Choroid plexus epithelial cell (primary cell): ENCODE measurements around the gene WASF1.

ENCODE experiments used
- DNase-seq: peaks from one replicate; pipeline ENCODE4 v3.0.0-alpha.2; 2010; ENCODE audit warnings: low read depth
- H3K4me3 ChIP-seq: 2 replicates; pipeline ENCODE4 v1.5.1; 2011; ENCODE audit warnings: low read depth, mild to moderate bottlenecking, control low read depth, low read length, moderate library complexity
- TF ChIP-seq, protein P1 (sequence below): conservative IDR thresholded peaks from 2 replicates; pipeline ENCODE4 v1.5.1; 2011; ENCODE audit warnings: low read depth, mild to moderate bottlenecking, control low read depth, inconsistent platforms, low read length, moderate library complexity

The WASF1 gene

DNA sequence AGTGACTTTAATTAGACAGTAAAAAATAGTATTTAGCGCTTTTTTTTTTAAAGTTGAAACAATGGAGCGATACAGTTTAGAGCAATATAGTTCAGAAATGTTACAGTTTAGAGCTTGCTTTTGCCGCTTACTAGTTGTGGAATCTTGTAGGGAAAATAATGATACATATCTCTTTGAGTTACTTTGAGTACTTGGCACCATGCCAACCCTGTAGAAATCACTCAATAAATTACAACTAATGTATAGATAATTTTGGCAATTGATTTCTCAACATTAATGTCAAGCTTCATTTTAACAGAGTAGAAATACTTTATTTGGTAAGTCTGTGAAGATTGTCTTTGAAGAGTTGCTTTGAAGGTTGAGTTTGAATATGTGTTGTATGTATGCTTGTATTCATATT lies 28.2 kb upstream of the WASF1 start:
- no peak for DNase-seq
- TF ChIP-seq, protein P1, sequence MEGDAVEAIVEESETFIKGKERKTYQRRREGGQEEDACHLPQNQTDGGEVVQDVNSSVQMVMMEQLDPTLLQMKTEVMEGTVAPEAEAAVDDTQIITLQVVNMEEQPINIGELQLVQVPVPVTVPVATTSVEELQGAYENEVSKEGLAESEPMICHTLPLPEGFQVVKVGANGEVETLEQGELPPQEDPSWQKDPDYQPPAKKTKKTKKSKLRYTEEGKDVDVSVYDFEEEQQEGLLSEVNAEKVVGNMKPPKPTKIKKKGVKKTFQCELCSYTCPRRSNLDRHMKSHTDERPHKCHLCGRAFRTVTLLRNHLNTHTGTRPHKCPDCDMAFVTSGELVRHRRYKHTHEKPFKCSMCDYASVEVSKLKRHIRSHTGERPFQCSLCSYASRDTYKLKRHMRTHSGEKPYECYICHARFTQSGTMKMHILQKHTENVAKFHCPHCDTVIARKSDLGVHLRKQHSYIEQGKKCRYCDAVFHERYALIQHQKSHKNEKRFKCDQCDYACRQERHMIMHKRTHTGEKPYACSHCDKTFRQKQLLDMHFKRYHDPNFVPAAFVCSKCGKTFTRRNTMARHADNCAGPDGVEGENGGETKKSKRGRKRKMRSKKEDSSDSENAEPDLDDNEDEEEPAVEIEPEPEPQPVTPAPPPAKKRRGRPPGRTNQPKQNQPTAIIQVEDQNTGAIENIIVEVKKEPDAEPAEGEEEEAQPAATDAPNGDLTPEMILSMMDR: no peak
- H3K4me3 ChIP-seq: no peak overlapping the region

DNA sequence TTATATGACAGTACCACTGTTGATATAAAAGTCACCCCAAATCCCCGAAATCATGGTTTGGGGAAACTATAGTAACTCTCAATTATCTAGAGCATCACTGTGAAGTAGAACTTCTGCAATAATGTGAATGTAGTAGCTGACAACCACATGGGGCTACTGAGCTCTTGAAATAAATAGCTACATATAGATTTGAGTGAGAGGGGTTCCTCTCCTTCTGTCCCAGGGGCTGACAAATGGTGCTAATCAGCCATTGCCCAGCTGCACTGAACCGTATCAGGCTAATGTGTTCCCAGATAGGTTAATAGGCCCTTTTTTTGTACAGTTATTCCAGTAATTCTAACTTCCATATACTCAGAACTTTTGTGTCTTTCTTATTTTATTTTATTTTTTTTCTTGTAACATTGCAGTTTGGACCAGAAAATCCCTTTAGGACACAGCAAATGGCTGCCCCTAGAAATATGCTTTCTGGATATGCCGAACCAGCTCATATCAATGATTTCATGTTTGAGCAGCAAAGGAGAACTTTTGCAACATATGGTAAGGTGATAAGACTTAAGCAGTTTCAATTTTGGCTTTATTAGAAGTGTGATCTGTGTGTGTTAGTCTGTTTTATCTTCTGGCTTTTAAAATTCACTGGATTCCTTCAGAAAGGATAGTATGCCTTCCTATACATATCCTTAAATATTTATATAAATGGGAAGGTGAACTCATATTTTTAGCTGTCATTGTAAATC lies 21.8 kb upstream of the WASF1 start:
- TF ChIP-seq, protein P1: no peak
- H3K4me3 ChIP-seq: no peak overlapping the region
- no peak for DNase-seq

DNA sequence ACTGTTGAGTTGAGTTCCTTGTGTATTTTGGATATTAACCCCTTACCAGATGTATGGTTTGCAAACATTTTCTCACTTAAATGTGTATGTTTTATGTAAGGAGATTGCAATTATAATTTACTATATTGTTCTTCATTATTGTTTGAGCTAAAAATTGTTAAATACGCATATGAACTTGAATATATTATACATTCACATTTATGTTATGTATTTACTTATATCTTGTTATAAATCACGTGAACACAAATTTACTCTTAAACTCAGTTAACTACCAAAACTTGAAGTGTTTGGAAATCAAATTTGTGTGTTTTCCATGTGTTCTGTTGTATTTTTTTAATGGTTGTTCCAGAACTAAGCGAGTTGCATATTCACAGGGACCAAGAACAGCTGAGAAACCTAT lies 19.1 kb upstream of the WASF1 start:
- TF ChIP-seq, protein P1: no peak
- no peak overlapping the region for H3K4me3 ChIP-seq
- DNase-seq: no peak

DNA sequence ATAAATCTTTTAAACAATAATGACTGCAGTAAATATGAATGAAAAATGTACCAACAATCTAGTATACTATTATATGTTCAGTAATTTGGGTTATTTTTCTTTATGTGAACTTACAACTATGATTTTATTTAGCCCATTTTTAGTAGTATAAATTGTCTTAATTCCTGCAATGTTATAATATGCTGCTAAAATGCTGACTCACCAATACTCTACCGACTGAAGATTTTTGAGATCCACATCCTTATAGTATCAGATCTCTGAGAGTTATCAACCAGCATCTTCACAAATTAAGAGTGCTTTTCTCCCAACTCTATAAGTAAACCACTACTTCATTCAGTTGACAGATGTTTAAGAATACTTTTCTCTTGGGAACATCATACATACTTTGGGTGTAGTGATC lies 17.4 kb upstream of the WASF1 start:
- TF ChIP-seq, protein P1: no peak
- no peak for DNase-seq
- no peak overlapping the region for H3K4me3 ChIP-seq

DNA sequence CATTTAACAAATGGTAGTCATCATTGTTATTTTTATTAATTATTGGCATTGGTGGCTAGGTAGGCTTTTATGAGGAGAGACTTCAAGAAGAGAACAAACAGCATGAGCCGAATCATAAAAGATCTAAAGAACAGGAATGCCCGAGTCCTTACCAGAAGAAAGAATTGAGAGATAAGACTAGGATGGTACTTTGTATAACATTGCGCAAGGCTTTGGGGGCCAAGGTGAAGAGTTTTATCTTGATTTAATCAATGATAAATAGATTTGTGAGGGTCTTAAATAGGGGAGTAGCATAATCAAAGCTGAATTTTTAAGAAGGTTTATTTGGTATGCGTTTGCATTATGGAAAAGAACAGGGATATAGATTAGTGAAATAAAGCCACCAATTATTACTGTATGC lies 16.2 kb upstream of the WASF1 start:
- H3K4me3 ChIP-seq: no peak overlapping the region
- TF ChIP-seq, protein P1: no peak
- no peak for DNase-seq

DNA sequence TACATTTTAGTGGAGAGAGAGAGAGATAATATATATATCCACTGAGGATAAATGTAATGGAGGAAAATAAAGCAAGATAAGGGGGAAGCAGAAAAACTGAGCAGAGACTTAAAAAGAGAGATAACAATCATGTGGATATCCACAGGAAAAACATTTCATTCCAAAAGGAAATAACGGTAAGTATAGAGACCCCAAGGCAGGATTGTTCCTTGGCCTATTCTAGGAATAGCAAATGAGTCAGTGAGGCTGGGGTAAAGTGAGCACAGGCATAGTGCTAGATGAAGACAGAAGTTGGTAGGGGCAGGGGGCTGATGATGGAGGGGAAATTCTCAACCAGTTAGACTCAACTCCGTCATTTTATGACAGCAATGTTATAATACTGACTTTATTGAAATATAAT lies 12.0 kb upstream of the WASF1 start:
- TF ChIP-seq, protein P1: no peak
- no peak for DNase-seq
- no peak overlapping the region for H3K4me3 ChIP-seq

DNA sequence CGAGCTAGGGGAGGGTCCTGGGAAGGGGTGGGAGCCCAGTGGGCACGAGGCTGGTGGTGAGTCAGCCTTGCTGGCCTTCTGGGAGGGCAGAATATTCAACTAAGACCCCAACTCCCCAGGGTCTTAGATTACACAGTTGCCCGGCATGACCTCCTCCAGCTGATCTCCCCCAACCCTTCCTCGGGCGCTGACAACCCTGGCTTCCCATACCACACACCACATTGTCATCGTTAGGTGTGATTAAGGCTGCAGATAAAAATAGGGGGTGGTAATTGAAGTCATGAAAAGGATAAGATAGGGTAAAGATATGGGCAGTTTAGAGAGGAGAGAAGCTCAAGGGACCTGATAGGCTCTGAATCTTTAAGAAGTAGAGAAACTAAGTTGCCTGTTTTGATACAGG lies 11.3 kb upstream of the WASF1 start:
- no peak for DNase-seq
- TF ChIP-seq, protein P1: no peak

More for the DNA sequence above, 11.3 kb upstream of the WASF1 start:
- no peak overlapping the region for H3K4me3 ChIP-seq
